GM21381 (cell line): ENCODE data around the gene RNF144A.

Experiments
- ATAC-seq: cut with Tn5 transposase; IDR thresholded peaks from one replicate; pipeline ENCODE4 v1.9.1; 2021; ENCODE audit warnings: mild to moderate bottlenecking, moderate library complexity; ENCODE audit not compliant: unreplicated experiment

RNF144A gene

GRCh38 chr2:6968319-6969100 lies 51.3 kb downstream of the RNF144A start:
- ATAC-seq: no peak

GRCh38 chr2:6970551-6970950 lies 53.3 kb downstream of the RNF144A start:
- ATAC-seq: no peak

- no peak for ATAC-seq
Measured at GRCh38 chr2:6970976-6971480, 53.8 kb downstream of the RNF144A start.

- ATAC-seq: no peak
Measured at GRCh38 chr2:6971502-6971901, 54.3 kb downstream of the RNF144A start.

- ATAC-seq: no peak
Measured at GRCh38 chr2:6972067-6972710, 55.0 kb downstream of the RNF144A start.

GRCh38 chr2:6973895-6974545 lies 56.8 kb downstream of the RNF144A start:
- no peak for ATAC-seq

- no peak for ATAC-seq
Measured at GRCh38 chr2:6975988-6976387, 58.8 kb downstream of the RNF144A start.

GRCh38 chr2:6977113-6977741 lies 60.0 kb downstream of the RNF144A start:
- ATAC-seq: no peak

GRCh38 chr2:6977786-6978185 lies 60.6 kb downstream of the RNF144A start:
- ATAC-seq: no peak

GRCh38 chr2:6978991-6979390 lies 61.8 kb downstream of the RNF144A start:
- ATAC-seq: no peak

GRCh38 chr2:6982449-6982848 lies 65.2 kb downstream of the RNF144A start:
- ATAC-seq: no peak

GRCh38 chr2:6982934-6983589 lies 65.8 kb downstream of the RNF144A start:
- no peak for ATAC-seq

- no peak for ATAC-seq
Measured at GRCh38 chr2:6986301-6986911, 69.2 kb downstream of the RNF144A start.

- ATAC-seq: no peak
Measured at GRCh38 chr2:6986912-6987361, 69.7 kb downstream of the RNF144A start.

GRCh38 chr2:6990871-6991270 lies 73.7 kb downstream of the RNF144A start:
- no peak for ATAC-seq

- no peak for ATAC-seq
Measured at GRCh38 chr2:6992794-6993228, 75.6 kb downstream of the RNF144A start.

GRCh38 chr2:6993229-6993640 lies 76.0 kb downstream of the RNF144A start:
- ATAC-seq: no peak

- no peak for ATAC-seq
Measured at GRCh38 chr2:6993936-6994335, 76.7 kb downstream of the RNF144A start.

- ATAC-seq: no peak
Measured at GRCh38 chr2:6994536-6995128, 77.4 kb downstream of the RNF144A start.
